ENCODE results near the gene STRN4.

Gene STRN4

GRCh38 chr19:46742926-46743480 lies 3.2 kb downstream of the STRN4 start:
- no peak for DNase-seq

DNA sequence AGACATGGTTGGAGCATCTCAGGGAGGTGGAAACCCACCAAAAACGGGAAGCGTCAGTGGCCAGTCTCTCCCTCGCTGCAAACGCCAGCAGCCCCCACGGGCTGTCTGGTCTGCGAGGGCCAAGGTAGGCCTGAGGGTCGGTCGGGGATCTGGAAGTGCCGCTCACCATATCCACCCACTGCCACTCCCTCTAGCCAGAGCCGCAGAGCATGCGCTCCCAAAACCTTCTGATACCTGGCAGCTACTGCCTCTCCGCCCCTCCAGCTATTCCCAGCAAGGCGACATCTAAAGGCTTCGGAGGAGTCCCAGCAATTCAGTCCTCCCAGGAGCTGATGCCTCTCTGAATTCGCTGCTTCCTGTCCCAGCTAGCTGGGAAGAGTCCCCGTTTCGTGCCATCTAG lies 4.8 kb downstream of the STRN4 start:
- no peak for DNase-seq

GRCh38 chr19:46739290-46739771 lies 6.9 kb downstream of the STRN4 start:
- no peak for DNase-seq

- DNase-seq: no peak
Observed at GRCh38 chr19:46737761-46738171, 8.5 kb downstream of the STRN4 start.

GRCh38 chr19:46737298-46737654 lies 9.0 kb downstream of the STRN4 start:
- no peak for DNase-seq

GRCh38 chr19:46736531-46737297 lies 9.5 kb downstream of the STRN4 start:
- DNase-seq: no peak

DNA sequence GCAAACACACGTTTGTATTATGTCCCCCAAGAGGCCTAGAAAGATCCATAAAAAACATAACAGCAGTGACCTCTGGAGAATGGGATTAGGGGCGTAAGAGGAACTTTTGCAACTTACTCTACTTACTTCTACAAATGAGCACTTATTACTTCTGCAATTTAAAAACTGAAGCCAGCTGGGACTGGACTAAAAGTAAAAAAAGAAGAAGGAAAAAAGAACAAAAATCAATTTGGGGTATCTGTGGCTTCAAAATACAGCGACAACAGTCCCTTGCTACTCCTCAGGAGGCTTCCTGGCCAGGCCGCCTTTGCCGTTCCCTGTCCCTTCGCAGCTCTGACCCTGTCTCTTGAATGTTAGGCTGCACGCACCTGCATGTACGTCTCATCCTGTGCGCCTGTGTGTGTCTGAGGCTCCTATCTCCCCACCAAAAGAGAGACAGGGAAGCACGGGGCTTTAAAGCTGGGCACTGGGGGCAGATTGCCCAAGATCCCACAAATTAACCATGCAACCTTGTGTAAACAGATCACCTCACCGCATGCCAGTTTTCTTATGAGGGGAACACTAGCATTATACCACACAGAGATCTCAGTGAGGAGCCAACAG lies 12.5 kb downstream of the STRN4 start:
- DNase-seq: no peak

DNA sequence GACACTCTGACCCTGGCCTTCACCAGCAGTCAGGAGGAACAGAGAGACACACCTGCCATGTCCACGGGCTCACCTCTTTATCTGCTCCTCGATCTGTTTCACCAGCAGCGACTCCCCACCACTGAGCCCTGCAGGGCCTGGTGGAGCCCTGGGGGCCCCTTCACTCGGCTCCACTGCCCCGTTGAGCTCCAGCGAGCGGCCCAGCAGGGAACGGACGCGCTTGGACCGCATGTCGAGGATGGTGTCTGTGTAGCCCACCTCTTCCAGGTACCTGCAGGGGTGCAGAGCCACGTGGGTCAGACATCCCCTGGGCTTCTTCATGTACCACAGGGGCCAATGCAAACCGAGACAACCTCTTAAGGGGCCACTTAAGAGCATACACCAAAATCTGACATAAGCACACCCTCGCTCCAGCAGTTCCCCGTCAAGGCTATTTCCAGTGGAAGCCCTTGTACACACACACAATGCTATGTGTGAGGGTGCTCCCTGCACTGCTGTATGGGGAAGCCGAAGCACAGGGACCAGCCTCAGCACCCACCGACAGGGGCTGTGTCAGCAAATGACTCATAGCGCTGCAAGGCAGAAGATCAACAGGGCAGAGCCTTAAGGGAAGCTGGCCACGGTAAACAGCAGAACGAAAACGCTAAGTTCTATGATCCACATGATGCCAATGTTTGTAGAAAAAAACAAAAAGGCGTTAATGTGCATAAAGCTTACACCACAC lies 13.1 kb downstream of the STRN4 start:
- DNase-seq: no peak

- DNase-seq: no peak
Observed at GRCh38 chr19:46732172-46732938, 13.9 kb downstream of the STRN4 start.

- no peak for DNase-seq
Observed at GRCh38 chr19:46731584-46731983, 14.7 kb downstream of the STRN4 start.

- no peak for DNase-seq
Observed at GRCh38 chr19:46731007-46731501, 15.2 kb downstream of the STRN4 start.

- DNase-seq: no peak
Observed at GRCh38 chr19:46730595-46730994, 15.7 kb downstream of the STRN4 start.

DNA sequence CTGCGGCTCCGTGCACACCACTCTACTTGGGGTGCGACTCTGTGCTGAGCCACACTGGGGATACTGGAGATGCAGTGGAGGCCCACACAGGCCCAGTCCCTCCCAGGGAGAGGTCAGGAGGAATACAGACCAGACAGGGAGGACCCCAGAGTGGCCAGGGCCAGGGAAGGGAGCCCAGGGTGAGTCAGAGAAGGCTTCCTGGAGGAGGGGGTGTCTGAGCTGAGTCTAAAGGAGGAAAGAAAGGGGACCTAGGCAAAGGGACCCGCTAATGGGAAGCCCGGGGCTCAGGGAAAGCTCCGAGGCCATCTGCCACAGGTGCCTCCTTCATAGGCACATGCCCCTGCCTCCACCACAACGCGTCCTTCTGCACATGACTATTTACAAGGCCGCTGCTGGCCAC lies 16.1 kb downstream of the STRN4 start:
- no peak for DNase-seq

DNA sequence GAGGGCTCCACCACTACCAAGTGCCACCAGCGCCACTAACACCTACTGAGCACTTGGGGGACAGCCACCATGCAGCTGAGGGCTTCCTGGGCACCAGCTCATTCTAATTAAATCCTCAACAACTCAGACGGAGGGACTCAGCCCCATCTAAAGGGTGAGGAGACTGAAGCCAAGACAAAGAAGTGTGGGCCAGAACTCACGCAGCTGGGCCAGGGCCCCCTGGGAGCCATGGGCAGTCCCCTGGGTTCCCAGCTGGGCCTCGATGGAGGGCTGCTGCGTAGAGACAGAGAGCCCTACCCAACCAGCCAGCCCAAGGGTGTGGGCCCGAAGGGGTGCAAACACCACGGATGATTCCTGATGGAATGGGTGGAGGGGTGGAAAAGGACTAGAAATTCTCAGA lies 16.6 kb downstream of the STRN4 start:
- no peak for DNase-seq

DNA sequence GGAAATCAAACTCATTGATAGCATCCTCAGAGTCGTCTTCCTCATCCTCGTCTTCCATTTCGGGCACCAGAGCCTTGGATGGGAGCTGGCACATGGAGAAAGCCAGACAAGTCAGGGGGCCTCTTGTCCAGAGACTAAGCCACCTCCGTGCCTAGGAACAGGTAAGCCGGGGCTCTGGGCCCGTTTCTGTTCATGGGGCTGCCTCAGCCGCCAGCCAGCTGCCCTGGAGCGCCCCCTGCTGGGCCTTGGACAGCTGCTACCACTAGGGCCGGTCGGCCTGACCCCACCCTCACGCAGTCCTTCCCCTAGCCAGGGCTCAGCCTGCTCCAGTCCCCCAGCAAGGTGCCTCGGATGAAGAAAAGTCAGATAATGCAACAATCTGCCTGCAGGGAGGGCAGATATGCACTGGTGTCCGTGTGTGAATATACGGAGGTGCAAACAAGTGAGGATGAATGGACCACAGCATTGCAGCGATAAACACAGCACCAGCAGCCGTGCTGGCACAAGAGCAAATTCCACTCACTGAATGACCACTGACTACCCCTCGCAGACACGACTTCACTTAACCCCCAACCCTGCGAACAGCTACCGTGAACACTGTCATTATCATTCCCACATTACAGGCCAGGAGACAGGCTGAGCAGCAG lies 17.4 kb downstream of the STRN4 start:
- DNase-seq: no peak

- no peak for DNase-seq
Observed at GRCh38 chr19:46728208-46728607, 18.0 kb downstream of the STRN4 start.

DNA sequence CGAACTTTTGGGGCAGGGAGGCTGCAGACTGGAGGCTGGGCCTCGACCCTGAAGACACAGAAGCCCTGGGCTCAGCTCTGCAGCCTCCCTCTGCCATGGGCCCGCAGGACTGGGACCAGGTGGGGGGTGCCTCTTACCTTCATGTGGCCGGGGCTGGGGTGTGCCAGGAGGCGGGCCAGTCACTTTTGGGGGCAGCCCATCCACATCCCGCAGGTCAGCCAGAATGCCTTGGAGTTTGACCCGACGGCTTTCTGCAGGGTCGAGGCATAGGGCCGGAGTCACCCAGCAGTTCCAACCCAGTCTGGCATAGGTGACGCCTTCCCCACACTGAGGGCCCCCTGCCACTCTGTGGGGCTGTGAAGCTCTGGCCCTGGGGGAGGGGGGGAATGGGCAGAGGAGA lies 18.5 kb downstream of the STRN4 start:
- DNase-seq: no peak

- no peak for DNase-seq
Observed at GRCh38 chr19:46726971-46727501, 19.2 kb downstream of the STRN4 start.

GRCh38 chr19:46726551-46726950 lies 19.7 kb downstream of the STRN4 start:
- no peak for DNase-seq

GRCh38 chr19:46725859-46726393 lies 20.3 kb downstream of the STRN4 start:
- DNase-seq: no peak

DNA sequence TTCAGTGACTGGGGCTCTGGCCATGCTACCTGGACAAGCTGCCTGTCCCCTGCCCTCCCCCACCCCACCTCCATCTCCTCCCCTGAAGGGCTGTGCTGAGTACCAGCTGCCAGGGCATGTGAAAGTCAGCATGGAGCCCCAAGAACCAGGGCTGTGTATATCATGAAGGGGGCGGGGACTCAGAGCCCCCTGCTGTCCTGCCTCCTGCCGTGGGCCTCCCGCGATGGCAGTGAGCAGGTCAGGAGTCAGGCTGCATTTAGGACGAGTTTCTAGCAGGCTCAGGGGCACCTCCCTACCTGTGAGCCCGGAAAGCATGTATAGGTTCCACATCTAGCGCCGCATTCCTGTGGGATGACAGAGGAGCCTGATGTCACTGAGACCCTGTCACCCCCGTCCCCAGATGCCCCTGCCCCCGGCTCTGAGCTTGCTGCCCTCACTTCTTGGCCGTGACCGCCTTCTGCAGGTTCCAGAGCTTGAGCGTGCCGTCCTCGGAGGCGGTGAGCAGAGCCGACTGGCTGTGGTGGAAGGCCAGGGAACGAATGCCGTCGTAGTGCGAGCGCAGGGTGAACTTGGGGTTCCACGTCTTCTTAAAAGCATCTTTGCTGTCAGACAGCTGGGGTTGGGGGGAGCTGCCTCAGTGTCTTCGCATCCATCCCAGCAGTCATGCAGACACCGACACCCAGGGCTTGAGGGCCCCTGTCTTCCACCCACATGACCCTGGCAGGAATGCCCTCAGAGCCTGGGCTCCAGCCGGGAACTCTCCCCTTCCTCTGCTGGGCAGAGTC lies 21.0 kb downstream of the STRN4 start:
- no peak for DNase-seq

Data from NCI-H1694 (cell line).